Ecto neural progenitor cell (in vitro differentiated cells): Measurements from ENCODE around the gene SEPTIN14.
A peak's percentile ranks its signal among the peaks of the same experiment; 100 is the strongest.
"Not testable (repeated sequence)": the region's sequence is repeated elsewhere in the genome, so short reads cannot be mapped to it uniquely, and the experiment has no call there.

ENCODE experiments used
- DNase-seq: peaks from one replicate; pipeline ENCODE4 v3.0.0-alpha.2; 2018; ENCODE audit warnings: low spot score

The SEPTIN14 gene

DNA sequence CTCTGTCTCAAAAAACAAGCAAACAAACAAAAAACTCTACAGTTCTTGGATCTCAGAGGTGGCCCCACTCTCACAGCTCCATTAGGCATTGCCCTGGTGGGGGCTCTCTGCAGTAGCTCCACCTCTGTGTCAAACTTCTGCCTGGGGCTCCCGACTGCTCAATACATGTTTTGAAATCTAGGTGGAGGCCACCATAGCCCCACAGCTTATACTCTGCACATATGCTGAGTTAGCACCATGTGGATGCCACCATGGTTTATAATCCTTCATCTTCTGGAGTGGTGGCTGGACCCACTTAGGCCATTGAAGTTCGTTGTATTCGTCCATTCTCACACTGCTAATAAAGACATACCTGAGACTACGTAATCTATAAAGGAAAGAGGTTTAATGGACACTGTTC lies 78.4 kb downstream of the SEPTIN14 start:
- DNase-seq = no peak

DNA sequence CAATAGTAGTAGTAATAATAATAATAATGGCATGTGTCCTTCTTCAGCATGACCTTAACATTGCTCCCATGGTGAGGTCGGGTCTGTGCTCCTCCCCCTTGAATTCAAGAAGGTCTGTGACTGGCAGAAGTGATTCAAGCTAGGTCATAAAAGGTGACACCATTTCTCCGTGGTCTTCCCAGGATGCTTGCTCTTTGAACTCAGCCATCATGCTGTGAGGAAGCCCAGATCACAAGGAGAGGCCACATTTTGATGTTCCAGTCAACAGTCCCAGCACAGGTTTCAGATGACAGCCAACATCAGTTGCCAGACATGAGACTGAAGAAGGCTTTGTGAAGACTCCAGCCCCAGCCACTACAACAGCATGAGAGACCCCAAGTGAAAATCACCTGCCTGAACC lies 83.9 kb downstream of the SEPTIN14 start:
- DNase-seq = no peak

DNA sequence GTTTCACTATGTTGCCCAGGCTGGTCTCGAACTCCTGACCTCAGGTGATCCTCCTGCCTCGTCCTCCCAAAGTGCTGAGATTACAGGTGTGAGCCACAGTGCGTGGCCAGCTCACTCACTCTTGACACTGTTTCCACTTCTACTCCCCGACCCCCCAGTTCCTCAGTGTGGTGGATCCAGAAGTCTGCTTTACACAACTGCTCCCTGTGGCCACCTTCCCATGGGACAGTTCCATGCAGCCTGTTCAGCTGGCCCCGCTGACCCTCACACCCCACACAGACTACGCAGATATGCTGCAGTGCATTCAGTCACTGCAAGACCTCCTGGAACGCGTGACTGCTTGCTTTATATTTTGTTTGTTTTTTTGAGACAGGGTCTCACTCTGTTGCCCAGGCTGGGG lies 86.4 kb downstream of the SEPTIN14 start:
- DNase-seq = no peak

DNA sequence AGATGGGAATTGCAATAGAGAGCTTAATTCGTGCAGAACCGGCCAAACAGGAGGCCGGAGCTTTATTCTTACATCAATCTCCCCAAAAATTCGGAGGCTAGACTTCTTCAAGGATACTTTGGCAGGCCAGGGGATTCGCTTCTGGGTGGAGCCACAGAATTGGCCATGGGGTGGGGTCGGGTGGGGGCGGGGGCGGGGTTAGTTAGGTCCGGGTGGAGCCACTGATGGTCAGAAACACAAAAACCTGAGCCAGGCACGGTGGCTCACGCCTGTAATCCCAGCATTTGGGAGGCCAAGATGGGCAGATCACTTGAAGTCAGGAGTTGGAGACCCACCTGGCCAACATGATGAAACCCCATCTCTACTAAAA lies 87.5 kb downstream of the SEPTIN14 start:
- DNase-seq = peak; percentile 45

DNA sequence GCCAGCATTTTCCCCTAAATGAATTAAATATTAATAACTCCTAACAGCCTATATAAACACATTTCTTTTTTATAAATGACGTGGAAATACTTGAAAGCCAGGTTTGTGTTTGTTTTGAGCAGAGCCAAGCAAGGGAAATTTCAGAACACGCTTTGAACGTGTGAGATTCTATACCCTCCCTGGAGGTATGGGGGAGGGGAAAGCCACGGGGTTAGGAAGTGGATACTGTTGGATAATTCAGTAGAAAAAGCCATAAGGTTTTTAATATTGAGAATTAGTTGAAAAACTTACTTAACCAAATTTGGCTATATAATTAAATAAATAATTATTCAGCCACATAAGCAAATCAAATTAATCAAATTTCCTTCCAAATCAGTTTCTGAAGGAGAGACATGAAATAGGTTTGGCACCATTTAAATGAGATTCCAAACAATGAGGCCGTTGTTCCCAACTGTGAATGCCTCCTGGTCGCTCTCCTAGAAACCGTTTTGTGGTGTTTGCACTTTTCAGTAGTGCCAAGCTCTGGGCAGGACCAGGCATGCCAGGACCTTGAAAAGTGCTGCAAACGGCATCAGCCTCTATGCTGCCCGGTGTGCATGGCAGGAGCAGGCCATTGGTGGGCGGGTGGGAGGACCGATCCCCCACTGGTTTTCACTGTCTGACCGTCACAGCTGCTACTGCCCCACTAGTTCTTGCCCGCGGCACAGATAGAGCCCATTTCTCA lies 88.1 kb downstream of the SEPTIN14 start:
- peak; percentile 48 for DNase-seq

DNA sequence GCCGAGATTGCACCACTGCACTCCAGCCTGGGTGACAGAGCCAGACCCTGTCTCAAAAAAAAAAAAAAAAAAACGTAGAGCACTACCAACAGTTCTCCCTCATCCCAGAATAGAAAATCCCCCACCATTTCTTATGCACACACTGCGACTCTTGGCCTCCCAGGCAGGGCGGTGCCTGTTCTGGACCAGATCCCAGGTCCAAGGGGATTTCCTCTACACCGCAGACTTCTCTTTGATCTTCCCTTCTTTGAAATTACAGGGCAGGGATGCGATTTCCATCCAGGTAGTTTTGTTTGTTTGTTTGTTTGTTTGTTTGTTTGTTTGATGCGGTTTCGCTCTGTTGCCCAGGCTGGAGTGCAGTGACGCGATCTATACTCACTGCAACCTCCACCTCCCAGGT lies 91.8 kb downstream of the SEPTIN14 start:
- no peak for DNase-seq

DNA sequence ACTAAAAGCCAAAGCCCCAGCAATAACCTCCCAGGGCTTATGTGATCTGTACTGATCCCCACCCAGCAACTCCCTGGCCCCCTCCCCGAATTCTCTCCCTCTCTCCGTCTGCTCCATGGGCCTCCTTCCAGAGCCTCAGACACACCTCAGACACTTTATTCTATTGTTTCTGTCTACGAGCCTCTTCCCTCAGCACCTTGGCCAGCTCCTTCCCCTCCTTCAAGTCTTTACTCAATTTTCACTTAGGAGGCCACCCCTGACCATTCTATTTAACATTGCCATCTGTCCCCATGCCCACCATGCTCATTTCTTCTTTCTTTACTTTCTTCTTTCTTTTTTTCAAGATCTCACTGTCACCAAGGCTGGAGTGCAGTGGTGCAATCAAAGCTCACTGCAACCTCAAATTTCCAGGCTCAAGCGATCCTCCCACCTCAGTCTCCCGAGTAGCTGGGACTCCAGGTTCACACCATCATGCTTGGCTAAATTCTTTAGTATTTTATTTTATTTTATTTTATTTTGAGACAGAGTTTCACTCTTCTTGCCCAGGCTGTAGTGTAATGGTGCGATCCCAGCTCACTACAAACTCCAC lies 109.2 kb downstream of the SEPTIN14 start:
- DNase-seq = not testable (repeated sequence)

DNA sequence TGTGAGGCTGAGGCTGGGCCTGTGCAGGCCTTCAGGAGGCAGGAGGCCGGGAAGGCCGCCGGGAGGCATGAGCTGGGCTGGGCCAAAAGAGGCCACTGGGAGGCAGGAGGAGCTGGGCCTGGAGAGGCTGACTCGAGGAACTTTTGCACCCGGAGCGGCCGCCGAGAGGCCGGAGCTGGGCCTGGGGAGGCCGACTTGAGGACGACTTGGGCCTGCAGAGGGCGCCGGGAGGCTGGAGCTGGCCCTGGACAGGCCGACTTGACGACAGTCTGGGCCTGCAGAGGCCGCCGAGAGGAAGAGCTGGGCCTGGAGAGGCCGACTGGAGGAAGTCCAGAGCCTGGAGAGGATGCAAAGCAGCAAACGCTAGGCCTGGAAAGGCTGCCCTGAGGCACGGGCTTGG lies 117.8 kb downstream of the SEPTIN14 start:
- DNase-seq = peak; percentile 49
